Heart left ventricle (tissue), 16 donors: ENCODE results near the gene LCE4A. TPM values are rescaled to one million over a fixed set of nuclear protein-coding genes. Genes with fewer than 3 reads are reported as not detected.

ENCODE experiments used
- ATAC-seq, 4 donors: fragments of 200-7000 bp; cut with Tn5 transposase; one replicate each; pipeline ENCODE4 v1.9.1; 2020 to 2022; ENCODE audit warnings: moderate library complexity in 4 of 4, mild to moderate bottlenecking in 3 of 4, moderate number of reproducible peaks in 1 of 4
- DNase-seq, 5 donors: peaks; one replicate each; pipeline ENCODE4 v3.0.0-alpha.2; 2020
- H3K27ac ChIP-seq, 12 donors: fragments of 200-600 bp; sonication (generic) in 4 of 12; one replicate each; pipeline versions ENCODE4 v1.5.0 to v1.8.0; 2016 to 2022; ENCODE audit warnings: mild to moderate bottlenecking in 2 of 12
- H3K27me3 ChIP-seq, 9 donors: fragments of 200-600 bp; sonication (generic) in 2 of 9; one replicate each; pipeline versions ENCODE4 v1.5.1 to v1.8.0; 2016 to 2022; ENCODE audit warnings: mild to moderate bottlenecking in 3 of 9
- H3K36me3 ChIP-seq, 9 donors: fragments of 200-600 bp; sonication (generic) in 2 of 9; one replicate each; pipeline versions ENCODE4 v1.5.0 to v1.8.0; 2018 to 2022; ENCODE audit warnings: mild to moderate bottlenecking in 2 of 9
- H3K4me1 ChIP-seq, 12 donors: fragments of 200-600 bp; sonication (generic) in 4 of 12; one replicate each; pipeline versions ENCODE4 v1.5.0 to v1.8.0; 2016 to 2022; ENCODE audit warnings: mild to moderate bottlenecking in 3 of 12
- H3K4me3 ChIP-seq, 12 donors: fragments of 200-600 bp; sonication (generic) in 4 of 12; one replicate each; pipeline versions ENCODE4 v1.5.0 to v1.8.0; 2017 to 2022; ENCODE audit warnings: mild to moderate bottlenecking in 9 of 12, moderate library complexity in 4 of 12
- H3K9me3 ChIP-seq, 12 donors: fragments of 200-600 bp; sonication (generic) in 4 of 12; one replicate each; pipeline versions ENCODE4 v1.5.0 to v1.8.0; 2016 to 2022; ENCODE audit warnings: mild to moderate bottlenecking in 1 of 12
- CTCF ChIP-seq, 12 donors: fragments of 200-600 bp; sonication (generic) in 4 of 12; IDR thresholded peaks; one replicate each; pipeline versions ENCODE4 v1.5.0 to v1.8.0; 2018 to 2022; ENCODE audit warnings: antibody characterized with exemption in 12 of 12, mild to moderate bottlenecking in 5 of 12
- POLR2A ChIP-seq, 2 donors: fragments of 450-650 bp; IDR thresholded peaks; one replicate each; pipeline ENCODE4 v1.6.1; 2017; ENCODE audit warnings: antibody characterized with exemption in 2 of 2, mild to moderate bottlenecking in 2 of 2, moderate library complexity in 2 of 2
- WGBS, 4 donors: extraction: QIAGEN DNeasy Blood & Tissue Kit in 2 of 4; methylation state at CpG; one replicate each; pipeline versions ENCODE4 v1.1.5 to v1.1.7; 2013 to 2018; 5-methylcytosine and 5-hydroxymethylcytosine counted together
- intact Hi-C, 10 donors: fragments of 100-400 bp; cut with DNase I; formaldehyde crosslinking; loops; one replicate each; pipeline versions ENCODE4 v1.11.1 to v1.14.2; 2022
- polyA plus RNA-seq, 2 donors: library from polyadenylated mRNA; stranded (reverse); fragments of 200-250 nt; gene quantifications; one replicate each; pipeline ENCODE4 v1.2.3, GENCODE V29; 2013
- total RNA-seq, 9 donors: library from RNA; depleted of rRNA in 2 of 9; stranded (reverse); fragments of >200 nt in 2 of 9; fragmentation: NEBNext Ultra II Directional in 3 of 9; extraction: Animal tissue kit (Norgen Biotek cat#: 25700) in 3 of 9; gene quantifications; one replicate each; pipeline versions ENCODE4 v1.1.0 to v1.2.4, GENCODE V29; 2016 to 2023
- donor health status: ischemic (EF 13 %, LVEDD 7.1; RV severe dilation, severe dysfunction).
- donor health status: healthy with polysubstance abuse.
- donor health status: DM: no; HTN: yes; CAD: no.
- donor health status: DM: no; HTN: no; CAD: no.
- donor health status: ischemic (EF 25% LVEDD 6.9; RV normal size, moderate dysfunction).
- donor health status: ischemic (EF 25% LVEDD 5.7; RV mildly dilated, moderate dysfunction).
- donor health status: healthy.
- donor health status: DM: yes; HTN: yes; CAD: no.
- donor health status: ischemic (EF 35%, LVEDD 5.7; RV mildly dilated, moderate dysfunction).
- donor health status: nonischemic (EF 11% LVEDD 7.7; RV severe dilation, severe dysfunction).
- donor health status: DM: yes; HTN: yes; CAD: no.
- donor health status: PGD.
- donor health status: ischemic (EF 29% LVEDD 5.4; RV normal size, mild dysfunction).
- donor health status: nonischemic (EF 23%, LVEDD 6.1; RV moderate dilation, normal function).

The LCE4A gene
- total and polyA plus RNA-seq, 11 donors = not detected

GRCh38 chr1:152728986-152729385, 21.0 kb downstream of the LCE4A start:
- TF ChIP-seq POLR2A (IDR thresholded peaks at IDR 0.05) (no peak), CTCF (IDR thresholded peaks at IDR 0.05) (no peak)
- intact Hi-C loops = no loop called here

GRCh38 chr1:152735648-152736047, 27.7 kb downstream of the LCE4A start:
- WGBS, 4 donors = 4 to 22% (median 11%) methylated on average over 1 of the region's 1 CpG
- TF ChIP-seq POLR2A (IDR thresholded peaks at IDR 0.05) (no peak), CTCF (IDR thresholded peaks at IDR 0.05) (no peak)
- Histone ChIP-seq H3K27me3 (peaks cover 0 to 5% (median 0%) of the 10 kb centered on the region in 9 donors), H3K27ac (no peak overlapping the region), H3K36me3 (no peaks in the 10 kb centered on the region), H3K4me3 (no peak overlapping the region), H3K9me3 (no peaks in the 10 kb centered on the region), H3K4me1 (no peaks in the 10 kb centered on the region)
- DNase-seq = no peak
- intact Hi-C loops = no loop called here
- no peak for ATAC-seq

More at GRCh38 chr1:152728986-152729385, 21.0 kb downstream of the LCE4A start:
- no peak for DNase-seq
- Histone ChIP-seq H3K27me3 (no peaks in the 10 kb centered on the region), H3K36me3 (no peaks in the 10 kb centered on the region), H3K4me1 (no peaks in the 10 kb centered on the region), H3K9me3 (no peaks in the 10 kb centered on the region), H3K4me3 (no peak overlapping the region), H3K27ac (no peak overlapping the region)
- 80 to 85% (median 84%) methylated on average over 1 of the region's 1 CpG for WGBS, 4 donors
- no peak for ATAC-seq

GRCh38 chr1:152737997-152738396, 30.0 kb downstream of the LCE4A start:
- 60 to 76% (median 71%) methylated on average over 5 of the region's 5 CpGs for WGBS, 4 donors
- no peaks in the 10 kb centered on the region for H3K4me1 ChIP-seq
- DNase-seq = no peak
- intact Hi-C loops = no loop called here
- TF ChIP-seq CTCF (IDR thresholded peaks at IDR 0.05) (no peak), POLR2A (IDR thresholded peaks at IDR 0.05) (no peak)
- no peak overlapping the region for H3K4me3 ChIP-seq
- H3K27ac ChIP-seq = no peak overlapping the region
- peaks cover 0 to 5% (median 0%) of the 10 kb centered on the region in 9 donors for H3K27me3 ChIP-seq
- H3K9me3 ChIP-seq = no peaks in the 10 kb centered on the region
- H3K36me3 ChIP-seq = no peaks in the 10 kb centered on the region
- no peak for ATAC-seq

GRCh38 chr1:152739841-152740240, 31.9 kb downstream of the LCE4A start:
- WGBS, 4 donors = 67 to 77% (median 71%) methylated on average over 3 of the region's 3 CpGs
- H3K36me3 ChIP-seq = no peaks in the 10 kb centered on the region
- ATAC-seq = no peak
- H3K4me1 ChIP-seq = no peaks in the 10 kb centered on the region
- intact Hi-C loops = no loop called here
- no peak overlapping the region for H3K4me3 ChIP-seq
- no peak for DNase-seq
- peaks cover 0 to 5% (median 0%) of the 10 kb centered on the region in 9 donors for H3K27me3 ChIP-seq
- no peaks in the 10 kb centered on the region for H3K9me3 ChIP-seq
- H3K27ac ChIP-seq = no peak overlapping the region
- TF ChIP-seq POLR2A (IDR thresholded peaks at IDR 0.05) (no peak), CTCF (IDR thresholded peaks at IDR 0.05) (no peak)
